Lower leg skin (tissue), 3 donors: Measurements from ENCODE around the gene MEN1.

ENCODE experiments used
- POLR2A ChIP-seq, 2 donors: fragments of 450-650 bp; IDR thresholded peaks; one replicate each; pipeline ENCODE4 v1.6.1; 2016 to 2017; ENCODE audit warnings: antibody characterized with exemption in 2 of 2, mild to moderate bottlenecking in 1 of 2, moderate library complexity in 1 of 2
- TF ChIP-seq, protein P1 (sequence below), 3 donors: fragments of 450-650 bp; IDR thresholded peaks; one replicate each; pipeline ENCODE4 v1.5.1; 2016; ENCODE audit warnings: antibody characterized with exemption in 3 of 3, mild to moderate bottlenecking in 3 of 3, moderate library complexity in 2 of 3

DNA sequence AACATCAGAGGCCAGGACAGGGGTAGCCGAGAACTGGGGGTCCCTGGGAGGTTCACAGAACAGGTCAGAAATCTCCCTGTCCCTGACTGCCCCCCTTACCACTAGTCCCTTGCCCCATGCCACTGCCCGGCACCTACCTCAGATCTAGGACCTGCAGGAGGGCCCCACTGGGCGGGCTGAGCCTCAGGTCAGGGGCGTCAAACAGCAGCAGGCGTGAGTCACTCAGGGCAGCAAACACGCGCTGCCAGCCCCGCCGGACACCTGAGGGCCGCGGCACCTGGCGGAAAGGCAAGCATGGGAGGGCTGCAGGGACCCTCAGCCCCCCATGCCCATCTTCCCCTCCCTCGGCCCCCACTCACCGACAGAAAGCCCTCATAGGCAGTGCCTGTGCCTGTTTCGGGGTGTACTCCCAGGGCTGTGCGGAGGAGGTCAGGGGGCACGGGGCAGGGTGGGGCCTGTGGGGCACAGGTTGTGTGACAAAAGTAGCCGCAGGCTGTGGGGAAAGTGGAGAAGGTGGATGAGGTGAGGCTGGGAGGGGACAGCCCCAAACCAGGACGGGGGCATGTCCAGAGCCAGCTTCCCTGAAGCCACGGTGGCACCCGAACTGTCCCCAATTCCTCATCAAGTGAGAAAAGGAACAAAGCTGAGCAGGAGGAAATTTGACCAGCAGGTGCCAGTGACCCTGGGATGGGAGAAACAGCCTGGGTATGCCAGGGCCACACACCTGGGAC, 22.3 kb upstream of the MEN1 start:
- no peak for TF ChIP-seq POLR2A (IDR thresholded peaks at IDR 0.05)
- TF ChIP-seq, protein P1, sequence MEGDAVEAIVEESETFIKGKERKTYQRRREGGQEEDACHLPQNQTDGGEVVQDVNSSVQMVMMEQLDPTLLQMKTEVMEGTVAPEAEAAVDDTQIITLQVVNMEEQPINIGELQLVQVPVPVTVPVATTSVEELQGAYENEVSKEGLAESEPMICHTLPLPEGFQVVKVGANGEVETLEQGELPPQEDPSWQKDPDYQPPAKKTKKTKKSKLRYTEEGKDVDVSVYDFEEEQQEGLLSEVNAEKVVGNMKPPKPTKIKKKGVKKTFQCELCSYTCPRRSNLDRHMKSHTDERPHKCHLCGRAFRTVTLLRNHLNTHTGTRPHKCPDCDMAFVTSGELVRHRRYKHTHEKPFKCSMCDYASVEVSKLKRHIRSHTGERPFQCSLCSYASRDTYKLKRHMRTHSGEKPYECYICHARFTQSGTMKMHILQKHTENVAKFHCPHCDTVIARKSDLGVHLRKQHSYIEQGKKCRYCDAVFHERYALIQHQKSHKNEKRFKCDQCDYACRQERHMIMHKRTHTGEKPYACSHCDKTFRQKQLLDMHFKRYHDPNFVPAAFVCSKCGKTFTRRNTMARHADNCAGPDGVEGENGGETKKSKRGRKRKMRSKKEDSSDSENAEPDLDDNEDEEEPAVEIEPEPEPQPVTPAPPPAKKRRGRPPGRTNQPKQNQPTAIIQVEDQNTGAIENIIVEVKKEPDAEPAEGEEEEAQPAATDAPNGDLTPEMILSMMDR (IDR thresholded peaks at IDR 0.05) = no peak
